SKM-1 treated with dmso at 0.1 percent for 144 hours (cell line): ENCODE results near the gene MAP2.

Experiments
- DNase-seq: peaks from one replicate; lab custom pipeline; 2025; ENCODE audit not compliant: unreplicated experiment; lab: John Stamatoyannopoulos, UW

Gene MAP2

DNA sequence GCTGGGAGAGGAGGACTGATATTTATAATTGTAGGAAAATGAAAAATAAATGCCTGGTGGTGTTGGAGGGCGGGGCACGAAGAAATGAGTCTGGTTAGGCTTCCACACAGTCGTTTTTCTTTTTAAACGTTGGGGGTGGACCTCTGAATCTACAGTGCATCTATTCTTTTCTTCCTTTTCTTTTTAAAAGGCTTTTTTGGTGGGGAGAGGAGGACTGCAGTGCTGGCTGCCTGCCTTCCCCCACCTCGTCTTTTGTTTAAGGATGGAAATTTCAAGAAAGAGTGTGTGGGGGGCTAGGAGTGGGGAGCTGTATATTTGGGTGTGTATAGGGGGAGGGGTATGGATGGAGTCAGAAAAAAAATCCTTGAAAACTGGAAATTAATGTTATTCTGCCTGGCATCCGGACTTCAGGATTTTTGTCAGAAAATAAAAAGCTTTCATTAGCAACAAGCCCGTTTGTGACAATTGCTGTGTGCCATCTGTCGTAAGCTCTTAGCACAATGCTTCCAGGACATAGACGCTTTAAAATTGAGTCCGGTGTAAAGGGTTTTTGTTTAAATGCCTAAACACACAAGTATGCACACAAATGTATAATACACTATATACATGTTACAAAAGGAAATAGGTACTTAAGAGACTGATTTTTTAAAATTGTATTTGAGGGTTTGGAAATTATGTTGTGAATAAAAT is 1.1 kb downstream of the MAP2 start:
- DNase-seq: no peak

- peak; percentile 9 for DNase-seq
These were observed 1.7 kb downstream of the MAP2 start for GRCh38 chr2:209425471-209426071.

DNA sequence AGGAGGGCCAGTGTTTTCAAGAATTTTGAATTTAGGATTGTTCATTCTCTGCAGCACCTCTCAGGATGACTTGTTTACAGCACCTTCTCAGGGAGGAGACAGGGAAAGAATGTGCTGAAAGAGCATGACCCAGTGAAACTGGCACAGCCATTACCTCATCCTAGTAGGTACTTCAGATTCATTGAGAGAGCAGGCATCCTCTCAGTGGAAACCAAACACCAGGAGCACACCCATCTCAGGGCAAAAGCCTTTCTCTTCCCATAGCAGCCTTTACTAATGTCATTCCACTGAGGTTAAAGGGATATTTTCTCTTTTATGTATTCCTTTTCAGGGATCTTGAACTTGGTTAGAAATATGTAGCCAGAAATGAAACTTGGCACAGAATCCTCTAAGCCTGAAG is 2.6 kb downstream of the MAP2 start:
- DNase-seq: no peak

DNA sequence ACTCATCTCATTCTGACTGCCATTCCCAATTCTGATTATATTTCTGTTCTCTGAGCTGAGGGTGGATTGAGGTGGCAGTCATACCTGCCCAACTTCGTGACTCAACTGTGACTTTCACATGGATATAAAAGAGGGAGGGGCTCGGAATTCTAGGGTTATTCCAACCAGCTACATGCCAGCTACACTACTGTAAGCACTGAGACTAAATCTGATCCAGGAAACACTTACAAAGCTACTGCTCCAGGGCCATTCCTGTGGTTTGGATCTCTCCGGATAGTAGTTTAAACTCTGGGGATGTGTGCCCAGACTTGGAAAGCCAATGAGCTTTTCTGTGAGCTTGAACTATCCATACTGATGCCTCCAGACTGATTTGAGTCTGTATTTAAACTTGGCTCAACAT is 7.9 kb downstream of the MAP2 start:
- DNase-seq: no peak

- no peak for DNase-seq
These were observed 17.7 kb downstream of the MAP2 start for GRCh38 chr2:209441541-209441940.

- no peak for DNase-seq
These were observed 19.1 kb downstream of the MAP2 start for GRCh38 chr2:209442939-209443338.

- DNase-seq: no peak
These were observed 21.6 kb downstream of the MAP2 start for GRCh38 chr2:209445485-209445884.

DNA sequence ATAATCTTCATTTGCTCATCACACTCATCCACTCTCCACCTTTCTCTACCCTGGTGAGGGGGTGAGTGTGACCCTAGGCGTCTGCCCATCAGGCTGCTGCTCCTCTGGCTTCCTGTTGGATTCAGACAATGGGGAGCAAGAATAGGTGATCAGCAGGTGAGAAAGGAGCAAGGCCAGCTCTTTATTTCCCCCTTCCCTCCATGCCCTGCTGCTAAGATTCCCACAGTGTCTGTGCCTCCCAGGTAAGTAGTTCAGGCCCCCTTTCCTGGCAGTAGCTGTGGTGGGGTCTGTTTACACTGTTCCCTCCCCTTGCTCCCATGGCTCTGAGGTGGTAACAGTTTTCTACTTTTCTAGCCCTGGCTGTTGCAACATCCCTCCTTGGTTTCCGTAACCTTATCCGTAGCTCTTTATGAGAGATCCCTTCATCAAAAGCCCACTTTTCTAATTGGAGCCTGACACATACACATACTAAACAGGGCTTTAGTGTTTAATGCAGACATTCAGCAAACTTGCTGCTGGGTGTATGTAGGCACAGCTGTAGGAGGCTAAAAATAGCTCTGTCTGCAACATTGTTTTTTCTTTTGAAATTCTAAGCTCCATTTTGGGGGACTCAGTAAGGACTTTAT is 27.5 kb downstream of the MAP2 start:
- no peak for DNase-seq

GRCh38 chr2:209456489-209456888 is 32.6 kb downstream of the MAP2 start:
- no peak for DNase-seq

GRCh38 chr2:209458008-209458979 is 34.4 kb downstream of the MAP2 start:
- no peak for DNase-seq

- DNase-seq: no peak
These were observed 35.5 kb downstream of the MAP2 start for GRCh38 chr2:209459359-209459758.

- DNase-seq: no peak
These were observed 36.4 kb downstream of the MAP2 start for GRCh38 chr2:209460151-209460761.

DNA sequence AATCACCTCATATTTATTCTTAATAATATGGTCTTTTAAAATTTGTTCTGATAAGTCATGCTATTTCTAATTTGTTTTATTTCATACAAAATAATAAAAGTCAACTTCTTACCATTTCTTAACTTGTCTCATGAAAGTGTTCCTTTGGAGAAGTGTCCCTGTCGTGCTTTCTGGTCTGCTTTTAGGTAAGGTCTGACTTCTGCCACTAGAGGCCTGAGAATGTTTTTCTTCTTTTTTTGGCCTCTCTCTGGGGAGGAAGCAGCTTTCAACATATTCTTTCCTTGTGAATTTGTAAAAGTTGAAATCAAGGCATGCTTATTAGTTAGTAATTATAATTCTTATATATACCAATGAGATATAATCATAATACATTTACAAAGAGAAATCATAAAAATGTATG is 39.4 kb downstream of the MAP2 start:
- no peak for DNase-seq

DNA sequence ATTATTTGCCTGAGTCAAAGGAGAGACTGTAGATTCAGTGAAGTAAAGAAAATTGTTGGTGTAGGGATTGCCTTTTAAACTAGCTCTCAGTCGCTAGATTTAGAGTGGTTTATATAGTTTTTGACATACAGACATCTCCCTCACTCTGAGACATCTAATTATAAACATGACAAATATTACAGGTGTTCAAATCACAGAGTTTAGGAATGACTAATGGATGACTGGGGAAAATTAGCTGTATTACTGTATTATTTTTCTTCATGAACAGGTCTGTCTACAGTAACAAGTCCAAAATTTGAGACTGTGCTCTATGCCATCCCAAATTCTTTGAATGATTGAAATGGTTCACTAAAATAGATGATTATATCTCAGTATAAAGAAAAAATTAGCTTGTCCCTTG is 40.0 kb downstream of the MAP2 start:
- DNase-seq: no peak

DNA sequence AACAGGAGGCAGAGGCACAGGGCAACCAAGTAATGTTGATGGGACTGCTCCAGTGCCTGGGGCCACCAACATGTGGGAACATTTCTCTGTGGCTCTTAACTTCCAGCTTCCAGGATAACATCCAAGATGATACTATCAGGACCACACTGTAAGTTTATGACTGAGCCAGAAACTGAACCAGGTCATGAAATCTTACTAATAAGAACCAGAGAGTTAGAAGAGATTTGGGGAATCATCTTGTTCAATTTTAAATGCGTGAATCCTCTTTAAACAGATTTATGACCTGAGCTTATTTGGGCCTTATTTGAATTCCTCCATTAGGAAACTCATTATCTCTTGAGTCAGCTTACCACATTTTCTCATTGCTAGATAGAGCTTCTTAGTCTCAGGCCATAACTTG is 45.0 kb downstream of the MAP2 start:
- DNase-seq: no peak

DNA sequence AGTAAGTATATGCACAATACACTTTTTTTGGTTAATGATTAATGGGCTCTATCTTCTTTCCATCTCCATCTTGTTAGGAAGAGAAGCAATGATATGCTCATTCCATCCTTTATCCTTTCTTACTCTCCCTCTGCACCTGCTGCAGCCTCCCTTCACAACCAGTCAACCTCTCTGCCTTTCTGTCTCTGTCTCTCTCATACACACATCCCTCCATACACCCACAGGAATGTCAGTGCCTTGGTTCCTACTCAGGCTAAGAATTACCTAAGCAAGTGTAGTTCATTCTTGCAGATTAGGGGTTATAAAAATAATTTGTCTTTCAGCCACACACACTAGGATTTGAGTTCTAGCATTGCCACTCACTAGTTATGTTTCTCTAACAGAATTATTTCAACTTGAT is 45.6 kb downstream of the MAP2 start:
- no peak for DNase-seq

DNA sequence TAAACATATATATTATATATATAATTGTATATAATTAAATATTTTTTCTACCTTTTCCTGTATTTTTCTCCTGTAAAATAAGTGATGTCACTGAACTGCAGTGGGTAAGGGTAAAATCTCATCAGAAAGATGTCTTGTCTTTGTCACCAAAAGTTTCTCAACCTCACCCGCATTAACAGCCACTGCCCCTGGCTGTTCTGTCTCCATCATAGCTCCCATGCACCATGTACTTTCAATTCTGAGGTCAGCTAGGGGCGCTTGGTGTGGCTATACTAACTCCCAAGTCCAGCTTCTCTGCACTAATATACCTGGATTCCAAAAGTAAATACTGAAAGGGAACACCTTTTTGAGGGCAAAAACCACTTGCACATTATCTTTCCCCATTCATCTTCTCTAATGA is 46.6 kb downstream of the MAP2 start:
- no peak for DNase-seq

GRCh38 chr2:209471037-209471436 is 47.2 kb downstream of the MAP2 start:
- no peak for DNase-seq

- peak; percentile 69 for DNase-seq
These were observed 48.4 kb downstream of the MAP2 start for GRCh38 chr2:209472112-209472832.

DNA sequence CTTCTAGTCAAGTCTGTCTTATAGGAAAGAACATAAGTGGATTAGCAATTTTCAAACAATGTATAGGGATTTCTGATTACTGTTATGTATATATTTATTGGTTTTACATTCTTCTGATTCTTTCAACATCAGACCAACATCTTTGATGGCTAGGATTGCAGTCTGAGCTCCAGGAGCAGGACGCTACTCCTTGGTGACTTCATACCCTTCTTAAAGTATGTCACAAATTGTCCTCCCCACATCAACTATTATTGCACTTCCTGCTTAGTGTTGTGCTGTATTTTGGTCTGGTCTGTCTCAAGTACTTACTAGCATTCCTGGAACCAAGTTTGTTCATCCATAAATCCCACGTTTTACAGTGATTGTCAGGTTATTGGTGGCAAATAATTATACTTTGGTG is 49.0 kb downstream of the MAP2 start:
- no peak for DNase-seq
